ENCODE results near the gene USP6NL. TPM values are rescaled to one million over a fixed set of nuclear protein-coding genes. Genes with fewer than 3 reads are reported as not detected.

Gene USP6NL
- total and polyA plus RNA-seq, 3 experiments from 2014 or later, result 1.3 to 3.2 (median 1.9) TPM

DNA sequence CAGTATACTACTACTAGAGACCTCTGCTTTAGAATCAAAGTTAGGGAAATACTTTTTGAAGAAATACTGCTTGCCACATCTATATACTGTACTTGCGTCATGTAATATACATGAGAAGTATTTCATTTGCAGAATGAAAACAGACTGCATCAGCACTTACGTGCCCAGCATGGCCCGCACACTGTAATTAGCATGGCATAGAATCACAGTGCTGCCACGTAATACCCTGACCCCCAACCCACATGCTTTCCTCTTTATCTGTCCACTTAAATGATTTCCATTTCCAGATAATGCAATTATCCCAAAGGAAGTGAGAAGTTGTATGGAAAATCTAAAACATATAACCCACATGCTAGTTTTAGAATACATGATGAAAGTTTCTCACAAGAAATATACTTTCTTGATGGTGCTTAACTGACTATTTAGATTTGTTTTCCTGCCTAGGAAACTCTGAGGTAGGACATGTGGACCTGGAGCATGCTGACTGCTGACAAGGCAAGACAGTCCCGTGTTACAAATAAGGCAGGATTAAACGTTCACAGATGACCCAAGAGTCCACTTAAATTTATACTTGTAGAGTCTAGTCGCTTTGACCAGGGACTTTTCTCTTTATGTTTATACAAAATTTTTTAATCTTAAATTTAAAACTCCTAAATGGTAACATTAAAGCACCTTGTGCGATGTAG is 12.6 kb downstream of the USP6NL start:
- peaks cover 4 to 5% of the 10 kb centered on the region in 2 donors for H3K27me3 Mint-ChIP-seq
- no peak overlapping the region for H3K27ac ChIP-seq (ENCODE audit: low read depth, low read length)

DNA sequence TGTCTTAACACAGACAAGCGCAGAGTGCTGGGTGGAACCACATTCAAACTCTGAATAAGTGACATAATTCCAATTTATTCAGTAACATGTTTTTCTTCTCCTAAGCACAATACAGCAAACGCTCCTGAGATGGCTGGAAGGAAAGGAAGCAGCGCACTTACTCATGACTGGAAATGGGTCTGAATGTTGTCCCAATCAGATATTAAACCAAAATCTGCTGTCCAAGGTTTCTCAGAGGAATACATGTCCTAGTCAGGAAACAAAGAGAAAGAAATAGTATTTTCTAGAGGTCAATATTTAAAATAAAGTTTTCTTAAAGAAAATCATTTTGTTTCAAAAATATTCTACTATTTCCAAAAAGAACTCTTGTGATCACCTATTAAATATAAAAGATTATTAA is 14.0 kb downstream of the USP6NL start:
- no peak for DNase-seq
- H3K4me1 Mint-ChIP-seq, result peaks cover 0 to 1% (median 0%) of the 10 kb centered on the region in 3 donors
- no peaks in the 10 kb centered on the region for H3K4me1 ChIP-seq (ENCODE audit: insufficient read depth, low read length)
- no peak overlapping the region for H3K4me3 ChIP-seq (ENCODE audit: low read length)
- H3K27me3 ChIP-seq (ENCODE audit: insufficient read depth, low read length, poor library complexity, severe bottlenecking), result no peaks in the 10 kb centered on the region
- ChIA-PET POLR2A (no interaction called here), CTCF (no interaction called here)
- H3K36me3 ChIP-seq (ENCODE audit: insufficient read depth, low read length), result no peaks in the 10 kb centered on the region
- no peak overlapping the region for H3K4me3 Mint-ChIP-seq
- H3K36me3 Mint-ChIP-seq, result no peaks in the 10 kb centered on the region
- H3K9me3 Mint-ChIP-seq, result no peaks in the 10 kb centered on the region
- H3K27ac ChIP-seq (ENCODE audit: low read depth, low read length), result no peak overlapping the region
- H3K9me3 ChIP-seq (ENCODE audit: low read length), result no peaks in the 10 kb centered on the region
- H3K27me3 Mint-ChIP-seq, result peaks cover 4 to 9% of the 10 kb centered on the region in 2 donors
- no peak overlapping the region for H3K27ac Mint-ChIP-seq

More for the DNA sequence above, 12.6 kb downstream of the USP6NL start:
- Mint-ChIP-seq H3K9me3 (no peaks in the 10 kb centered on the region), H3K4me1 (peaks cover 2 to 15% (median 12%) of the 10 kb centered on the region in 3 donors), H3K4me3 (no peak overlapping the region), H3K27ac (no peak overlapping the region), H3K36me3 (no peaks in the 10 kb centered on the region)
- Histone ChIP-seq H3K4me1 (ENCODE audit: insufficient read depth, low read length) (peaks cover 4% of the 10 kb centered on the region), H3K9me3 (ENCODE audit: low read length) (no peaks in the 10 kb centered on the region), H3K27me3 (ENCODE audit: insufficient read depth, low read length, poor library complexity, severe bottlenecking) (no peaks in the 10 kb centered on the region), H3K4me3 (ENCODE audit: low read length) (no peak overlapping the region), H3K36me3 (ENCODE audit: insufficient read depth, low read length) (no peaks in the 10 kb centered on the region)
- ChIA-PET POLR2A (no interaction called here), CTCF (no interaction called here)
- no peak for DNase-seq

DNA sequence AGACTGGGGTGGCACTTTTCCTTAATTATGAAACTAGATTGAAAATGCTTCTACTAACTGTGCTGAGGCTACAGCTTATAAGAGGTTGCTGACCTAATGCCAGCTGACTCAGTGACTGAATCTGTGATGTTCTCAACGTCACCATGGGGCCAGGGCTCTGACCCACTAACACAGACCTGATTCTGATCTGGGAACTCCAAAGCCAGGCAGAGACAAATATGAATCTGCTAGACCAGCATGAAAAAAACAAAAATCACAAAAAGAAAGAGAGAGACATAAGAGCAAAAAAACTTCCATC is 16.1 kb downstream of the USP6NL start:
- no peaks in the 10 kb centered on the region for H3K27me3 ChIP-seq (ENCODE audit: insufficient read depth, low read length, poor library complexity, severe bottlenecking)
- H3K4me1 ChIP-seq (ENCODE audit: insufficient read depth, low read length), result no peaks in the 10 kb centered on the region
- CTCF ChIA-PET, result no interaction called here
- POLR2A ChIA-PET, result interaction anchor here (0.6 kb wide), 1 partner anchor 184 kb away, joined by 3 read pairs; no protein-coding TSS in a partner anchor
- Mint-ChIP-seq H3K36me3 (no peaks in the 10 kb centered on the region), H3K4me1 (no peaks in the 10 kb centered on the region), H3K9me3 (no peaks in the 10 kb centered on the region), H3K4me3 (no peak overlapping the region), H3K27ac (no peak overlapping the region), H3K27me3 (peaks cover 5 to 9% of the 10 kb centered on the region in 2 donors)
- H3K9me3 ChIP-seq (ENCODE audit: low read length), result no peaks in the 10 kb centered on the region
- H3K4me3 ChIP-seq (ENCODE audit: low read length), result no peak overlapping the region
- no peak for DNase-seq
- no peak overlapping the region for H3K27ac ChIP-seq (ENCODE audit: low read depth, low read length)
- H3K36me3 ChIP-seq (ENCODE audit: insufficient read depth, low read length), result no peaks in the 10 kb centered on the region

DNA sequence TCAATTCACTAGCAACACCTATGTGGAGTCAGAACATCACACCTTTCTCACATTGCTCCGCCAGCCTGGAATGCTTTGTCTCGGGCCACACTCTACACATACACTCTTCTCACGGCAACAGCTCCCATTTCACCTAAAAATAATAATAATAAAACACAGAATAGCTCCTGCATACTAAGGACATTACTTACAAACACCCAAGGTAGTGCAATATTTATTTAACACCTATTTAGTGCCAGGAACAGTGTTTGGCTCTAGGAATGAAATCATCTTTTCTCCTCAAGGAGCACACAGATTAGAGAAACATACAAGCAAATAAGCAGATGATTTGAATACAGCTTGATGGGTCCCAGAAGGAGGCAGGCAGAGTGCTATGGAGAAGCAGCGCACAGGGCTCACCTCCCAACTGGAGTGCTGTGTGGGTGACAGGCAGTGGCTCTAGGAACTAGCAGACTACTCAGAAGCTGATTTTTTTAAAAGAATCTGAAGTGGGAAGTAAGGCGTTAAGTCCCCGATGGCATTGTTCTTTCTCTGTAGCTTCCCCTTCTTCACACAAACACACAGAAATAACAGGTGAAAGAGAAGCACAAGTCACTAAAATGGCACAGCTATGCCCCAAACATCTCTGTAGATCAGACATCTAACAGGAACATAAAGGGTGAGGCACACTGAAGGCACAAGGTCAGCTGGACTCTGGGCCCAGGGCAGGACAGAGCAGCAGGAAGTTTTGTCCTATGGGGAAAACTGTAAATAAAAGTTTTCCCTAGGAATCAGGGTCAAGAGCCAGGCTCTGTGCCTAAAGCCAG is 16.7 kb downstream of the USP6NL start:
- H3K27ac ChIP-seq (ENCODE audit: low read depth, low read length), result no peak overlapping the region
- Mint-ChIP-seq H3K27ac (no peak overlapping the region), H3K4me1 (no peaks in the 10 kb centered on the region), H3K4me3 (no peak overlapping the region), H3K9me3 (no peaks in the 10 kb centered on the region), H3K36me3 (no peaks in the 10 kb centered on the region), H3K27me3 (peaks cover 4% of the 10 kb centered on the region in 2 donors)
- no peaks in the 10 kb centered on the region for H3K4me1 ChIP-seq (ENCODE audit: insufficient read depth, low read length)
- H3K4me3 ChIP-seq (ENCODE audit: low read length), result no peak overlapping the region
- no peaks in the 10 kb centered on the region for H3K27me3 ChIP-seq (ENCODE audit: insufficient read depth, low read length, poor library complexity, severe bottlenecking)
- CTCF ChIA-PET, result no interaction called here
- no peaks in the 10 kb centered on the region for H3K36me3 ChIP-seq (ENCODE audit: insufficient read depth, low read length)
- no peak for DNase-seq
- H3K9me3 ChIP-seq (ENCODE audit: low read length), result no peaks in the 10 kb centered on the region
- POLR2A ChIA-PET, result interaction anchor here (0.6 kb wide), 1 partner anchor 185 kb away, joined by 3 read pairs; no protein-coding TSS in a partner anchor

GRCh38 chr10:11593612-11594011 is 17.8 kb downstream of the USP6NL start:
- no peak for DNase-seq
- no peaks in the 10 kb centered on the region for H3K36me3 Mint-ChIP-seq
- H3K4me1 ChIP-seq (ENCODE audit: insufficient read depth, low read length), result no peaks in the 10 kb centered on the region
- no peak overlapping the region for H3K27ac Mint-ChIP-seq
- H3K27me3 Mint-ChIP-seq, result peaks cover 4% of the 10 kb centered on the region in 2 donors
- no peak overlapping the region for H3K4me3 Mint-ChIP-seq
- H3K36me3 ChIP-seq (ENCODE audit: insufficient read depth, low read length), result no peaks in the 10 kb centered on the region
- H3K9me3 Mint-ChIP-seq, result no peaks in the 10 kb centered on the region
- H3K4me3 ChIP-seq (ENCODE audit: low read length), result no peak overlapping the region
- no peak overlapping the region for H3K27ac ChIP-seq (ENCODE audit: low read depth, low read length)
- no peaks in the 10 kb centered on the region for H3K4me1 Mint-ChIP-seq
- no peaks in the 10 kb centered on the region for H3K9me3 ChIP-seq (ENCODE audit: low read length)
- ChIA-PET POLR2A (no interaction called here), CTCF (no interaction called here)
- no peaks in the 10 kb centered on the region for H3K27me3 ChIP-seq (ENCODE audit: insufficient read depth, low read length, poor library complexity, severe bottlenecking)

- Histone ChIP-seq H3K9me3 (ENCODE audit: low read length) (no peaks in the 10 kb centered on the region), H3K36me3 (ENCODE audit: insufficient read depth, low read length) (no peaks in the 10 kb centered on the region), H3K27ac (ENCODE audit: low read depth, low read length) (no peak overlapping the region), H3K27me3 (ENCODE audit: insufficient read depth, low read length, poor library complexity, severe bottlenecking) (no peaks in the 10 kb centered on the region), H3K4me1 (ENCODE audit: insufficient read depth, low read length) (no peaks in the 10 kb centered on the region), H3K4me3 (ENCODE audit: low read length) (no peak overlapping the region)
- H3K36me3 Mint-ChIP-seq, result peaks cover 0 to 5% (median 1%) of the 10 kb centered on the region in 3 donors
- no peak for DNase-seq
- no peak overlapping the region for H3K27ac Mint-ChIP-seq
- CTCF ChIA-PET, result no interaction called here
- H3K9me3 Mint-ChIP-seq, result peaks cover 0 to 5% (median 0%) of the 10 kb centered on the region in 5 donors
- POLR2A ChIA-PET, result no interaction called here
- no peak overlapping the region for H3K4me3 Mint-ChIP-seq
- H3K27me3 Mint-ChIP-seq, result peaks cover 5 to 7% of the 10 kb centered on the region in 2 donors
- H3K4me1 Mint-ChIP-seq, result peaks cover 0 to 3% (median 3%) of the 10 kb centered on the region in 3 donors
Observed at GRCh38 chr10:11589738-11590137, 21.7 kb downstream of the USP6NL start.

GRCh38 chr10:11588873-11589574 is 22.4 kb downstream of the USP6NL start:
- H3K4me3 ChIP-seq (ENCODE audit: low read length), result no peak overlapping the region
- ChIA-PET POLR2A (no interaction called here), CTCF (no interaction called here)
- no peaks in the 10 kb centered on the region for H3K36me3 ChIP-seq (ENCODE audit: insufficient read depth, low read length)
- H3K9me3 ChIP-seq (ENCODE audit: low read length), result no peaks in the 10 kb centered on the region
- Mint-ChIP-seq H3K9me3 (peaks cover 0 to 8% (median 0%) of the 10 kb centered on the region in 5 donors), H3K27me3 (peaks cover 5 to 12% of the 10 kb centered on the region in 2 donors), H3K27ac (no peak overlapping the region), H3K36me3 (peaks cover 0 to 12% (median 1%) of the 10 kb centered on the region in 3 donors), H3K4me3 (no peak overlapping the region), H3K4me1 (peaks cover 0 to 3% (median 3%) of the 10 kb centered on the region in 3 donors)
- no peaks in the 10 kb centered on the region for H3K27me3 ChIP-seq (ENCODE audit: insufficient read depth, low read length, poor library complexity, severe bottlenecking)
- DNase-seq, result no peak
- H3K4me1 ChIP-seq (ENCODE audit: insufficient read depth, low read length), result no peaks in the 10 kb centered on the region
- H3K27ac ChIP-seq (ENCODE audit: low read depth, low read length), result no peak overlapping the region

- Histone ChIP-seq H3K36me3 (ENCODE audit: insufficient read depth, low read length) (no peaks in the 10 kb centered on the region), H3K27me3 (ENCODE audit: insufficient read depth, low read length, poor library complexity, severe bottlenecking) (no peaks in the 10 kb centered on the region), H3K4me3 (ENCODE audit: low read length) (no peak overlapping the region), H3K27ac (ENCODE audit: low read depth, low read length) (no peak overlapping the region), H3K4me1 (ENCODE audit: insufficient read depth, low read length) (no peaks in the 10 kb centered on the region), H3K9me3 (ENCODE audit: low read length) (no peaks in the 10 kb centered on the region)
- Mint-ChIP-seq H3K9me3 (peaks cover 0 to 8% (median 0%) of the 10 kb centered on the region in 5 donors), H3K4me3 (no peak overlapping the region), H3K27me3 (peaks cover 5 to 10% of the 10 kb centered on the region in 2 donors), H3K4me1 (peaks cover 0 to 3% (median 3%) of the 10 kb centered on the region in 3 donors), H3K27ac (no peak overlapping the region), H3K36me3 (peaks cover 0 to 12% (median 1%) of the 10 kb centered on the region in 3 donors)
- DNase-seq, result no peak
- ChIA-PET CTCF (no interaction called here), POLR2A (no interaction called here)
Observed at GRCh38 chr10:11587722-11588259, 23.7 kb downstream of the USP6NL start.

Data from CD8-positive, alpha-beta memory T cell (primary cell).